Upper lobe of left lung (tissue), 6 donors: ENCODE results near the gene SART1. TPM values are rescaled to one million over a fixed set of nuclear protein-coding genes. Genes with fewer than 3 reads are reported as not detected.
A peak's percentile ranks its signal among the peaks of the same experiment; 100 is the strongest.
"Not testable (repeated sequence)": the region's sequence is repeated elsewhere in the genome, so short reads cannot be mapped to it uniquely, and the experiment has no call there.

ENCODE experiments used
- ATAC-seq, 2 donors: fragments of 200-7000 bp; cut with Tn5 transposase; one replicate each; pipeline ENCODE4 v1.9.1; 2022; ENCODE audit warnings: mild to moderate bottlenecking in 2 of 2, moderate library complexity in 2 of 2; ENCODE audit not compliant: low FRiP score in 2 of 2
- DNase-seq, 2 donors: peaks; one replicate each; pipeline ENCODE4 v3.0.0-alpha.2; 2019 to 2020
- H3K27ac ChIP-seq, 4 donors: fragments of 200-600 bp; sonication (generic); one replicate each; pipeline ENCODE4 v1.5.1; 2016 to 2019
- H3K27me3 ChIP-seq, 4 donors: fragments of 200-600 bp; sonication (generic); one replicate each; pipeline ENCODE4 v1.5.1; 2017 to 2019
- H3K36me3 ChIP-seq, 4 donors: fragments of 200-600 bp; sonication (generic); one replicate each; pipeline ENCODE4 v1.5.1; 2016 to 2019
- H3K4me1 ChIP-seq, 4 donors: fragments of 200-600 bp; sonication (generic); one replicate each; pipeline ENCODE4 v1.5.1; 2018 to 2019
- H3K4me3 ChIP-seq, 4 donors: fragments of 200-600 bp; sonication (generic); one replicate each; pipeline ENCODE4 v1.5.1; 2017 to 2019; ENCODE audit warnings: mild to moderate bottlenecking in 2 of 4, moderate library complexity in 1 of 4
- H3K9me3 ChIP-seq, 4 donors: fragments of 200-600 bp; sonication (generic); one replicate each; pipeline ENCODE4 v1.5.1; 2018 to 2019
- EP300 ChIP-seq, 4 donors: sonication (generic); formaldehyde crosslinking; IDR thresholded peaks; one replicate each; pipeline ENCODE4 v1.5.1; 2017; ENCODE audit warnings: antibody characterized with exemption in 4 of 4, control low read depth in 2 of 4
- POLR2A ChIP-seq, 4 donors: fragments of 450-650 bp; IDR thresholded peaks; one replicate each; pipeline ENCODE4 v1.5.1; 2016 to 2017; ENCODE audit warnings: antibody characterized with exemption in 4 of 4, mild to moderate bottlenecking in 2 of 4
- POLR2AphosphoS5 ChIP-seq, 2 donors: sonication (generic); formaldehyde crosslinking; IDR thresholded peaks; one replicate each; pipeline ENCODE4 v1.5.1; 2017; ENCODE audit warnings: antibody characterized with exemption in 2 of 2
- WGBS, 2 donors: methylation state at CpG; one replicate each; pipeline ENCODE4 v1.1.5; 2017 to 2018; 5-methylcytosine and 5-hydroxymethylcytosine counted together
- total RNA-seq, 6 donors: library from RNA; depleted of rRNA in 4 of 6; stranded (reverse); fragments of >200 nt in 4 of 6; gene quantifications; one replicate each; pipeline versions ENCODE4 v1.1.0 to v1.2.1, GENCODE V29; 2016 to 2021
- TF ChIP-seq, protein P1 (sequence below), 6 experiments: fragments of 450-650 bp in 4 of 6; fragments of 200-600 bp in 2 of 6; sonication (generic) in 2 of 6; IDR thresholded peaks; one replicate each; pipeline ENCODE4 v1.5.1; 2016 to 2019; ENCODE audit warnings: antibody characterized with exemption in 6 of 6
- donor health status: DM: no; HTN: no; CAD: no; lungs with moderate emphysema.
- donor health status: DM: no; HTN: yes; CAD: no; lungs with severe emphysema.

Gene SART1
- total RNA-seq, 6 donors from 2014 or later: 44.4 to 201 (median 71.4) TPM

DNA sequence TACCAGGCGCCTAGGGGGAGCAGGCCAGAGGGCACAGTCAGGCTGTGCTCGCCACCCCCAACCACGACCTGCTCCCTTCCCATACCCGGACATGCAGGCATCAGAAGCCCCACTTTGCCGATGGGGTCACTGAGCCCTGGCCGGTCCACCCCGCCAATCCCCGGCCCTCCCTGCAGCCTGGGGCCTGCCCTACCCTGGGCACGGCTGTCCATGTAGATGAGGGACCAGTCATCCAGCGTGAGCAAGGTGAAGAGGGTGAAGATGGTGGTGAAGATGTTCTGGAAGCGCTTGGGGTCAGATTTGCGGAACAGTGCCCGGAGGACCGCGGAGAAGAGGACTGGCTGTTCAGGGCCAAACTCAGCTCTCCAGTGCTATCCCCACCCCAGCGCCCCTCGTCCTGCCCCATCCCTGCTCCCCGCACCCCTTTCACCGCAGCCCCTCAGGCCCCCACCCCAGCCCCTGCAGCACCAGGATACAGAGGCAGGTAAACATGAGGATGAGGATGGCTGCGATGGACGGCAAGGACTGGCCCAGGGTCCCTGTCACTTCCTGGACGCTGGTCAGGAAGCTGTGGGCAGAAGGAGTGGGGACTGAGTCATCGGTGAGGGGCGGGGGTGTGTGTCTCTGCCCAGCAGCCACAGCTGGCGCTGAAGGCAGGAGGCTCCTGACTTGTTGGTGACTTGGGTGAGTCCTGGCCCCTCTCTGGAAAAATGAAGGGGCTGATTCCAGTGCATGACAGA is 59.3 kb downstream of the SART1 start:
- Histone ChIP-seq H3K4me3 (peak overlapping the region in 2 of 4 donors; percentile 5 to 25), H3K9me3 (no peaks in the 10 kb centered on the region), H3K4me1 (peaks cover 14 to 25% (median 20%) of the 10 kb centered on the region in 4 donors), H3K27ac (peak overlapping the region in 2 of 4 donors; percentile 56 to 58), H3K27me3 (no peaks in the 10 kb centered on the region), H3K36me3 (no peaks in the 10 kb centered on the region)
- peak in 1 of 2 donors; percentile 38 for TF ChIP-seq POLR2AphosphoS5 (IDR thresholded peaks at IDR 0.05)
- TF ChIP-seq, protein P1, sequence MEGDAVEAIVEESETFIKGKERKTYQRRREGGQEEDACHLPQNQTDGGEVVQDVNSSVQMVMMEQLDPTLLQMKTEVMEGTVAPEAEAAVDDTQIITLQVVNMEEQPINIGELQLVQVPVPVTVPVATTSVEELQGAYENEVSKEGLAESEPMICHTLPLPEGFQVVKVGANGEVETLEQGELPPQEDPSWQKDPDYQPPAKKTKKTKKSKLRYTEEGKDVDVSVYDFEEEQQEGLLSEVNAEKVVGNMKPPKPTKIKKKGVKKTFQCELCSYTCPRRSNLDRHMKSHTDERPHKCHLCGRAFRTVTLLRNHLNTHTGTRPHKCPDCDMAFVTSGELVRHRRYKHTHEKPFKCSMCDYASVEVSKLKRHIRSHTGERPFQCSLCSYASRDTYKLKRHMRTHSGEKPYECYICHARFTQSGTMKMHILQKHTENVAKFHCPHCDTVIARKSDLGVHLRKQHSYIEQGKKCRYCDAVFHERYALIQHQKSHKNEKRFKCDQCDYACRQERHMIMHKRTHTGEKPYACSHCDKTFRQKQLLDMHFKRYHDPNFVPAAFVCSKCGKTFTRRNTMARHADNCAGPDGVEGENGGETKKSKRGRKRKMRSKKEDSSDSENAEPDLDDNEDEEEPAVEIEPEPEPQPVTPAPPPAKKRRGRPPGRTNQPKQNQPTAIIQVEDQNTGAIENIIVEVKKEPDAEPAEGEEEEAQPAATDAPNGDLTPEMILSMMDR (IDR thresholded peaks at IDR 0.05): no peak
- peak; percentile 48 to 79 for DNase-seq
- peak; percentile 58 to 67 for ATAC-seq
- 70 to 81% methylated on average over 17 to 24 of the region's 25 CpGs for WGBS, 2 donors

DNA sequence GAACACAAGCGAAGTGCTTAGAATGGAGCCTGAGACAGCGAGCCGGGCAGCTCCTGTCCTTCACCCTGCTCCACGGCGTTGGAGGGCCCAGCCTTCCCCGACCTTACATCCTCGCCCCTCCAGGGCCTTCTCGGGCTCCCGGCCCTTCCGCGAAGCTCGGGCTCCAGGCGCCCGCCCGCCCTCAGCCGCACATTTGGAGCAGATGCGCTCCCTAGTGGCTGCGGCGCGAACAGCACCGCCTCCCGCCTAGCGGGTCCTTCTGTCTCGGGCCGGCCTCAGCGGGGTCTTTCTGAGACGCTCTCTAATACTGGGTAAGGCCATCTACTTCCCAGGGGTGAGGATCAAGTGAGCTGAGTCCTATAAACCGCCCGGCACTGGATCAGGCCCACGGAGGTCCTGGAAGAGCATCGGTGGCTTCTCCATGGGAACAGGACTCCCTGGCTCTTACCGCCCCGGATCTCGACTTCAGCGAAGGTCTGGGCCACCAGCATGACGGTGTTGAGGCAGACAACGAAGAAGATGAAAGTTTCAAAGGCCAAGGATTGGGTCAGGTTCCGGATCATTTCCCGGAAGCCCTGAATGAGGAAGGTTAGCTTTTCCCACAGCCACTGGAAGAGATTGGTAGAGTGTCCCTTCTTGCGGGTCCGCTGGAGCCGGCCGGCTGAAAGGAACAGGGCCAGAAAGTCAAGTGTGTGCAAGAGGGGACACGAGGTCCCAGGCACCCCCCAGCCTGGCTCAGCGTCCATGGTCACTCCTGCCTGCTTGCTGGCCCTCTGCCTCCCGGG is 61.1 kb downstream of the SART1 start:
- peak; percentile 79 to 97 for DNase-seq
- 19 to 27% methylated on average over 33 to 46 of the region's 46 CpGs for WGBS, 2 donors
- Histone ChIP-seq H3K4me3 (peak overlapping the region in 2 of 4 donors; percentile 4 to 28), H3K4me1 (peaks cover 14 to 25% (median 20%) of the 10 kb centered on the region in 4 donors), H3K9me3 (no peaks in the 10 kb centered on the region), H3K27ac (no peak overlapping the region), H3K27me3 (no peaks in the 10 kb centered on the region), H3K36me3 (no peaks in the 10 kb centered on the region)
- peak; percentile 83 to 94 for ATAC-seq
- TF ChIP-seq POLR2A (IDR thresholded peaks at IDR 0.05): no peak
- no peak for TF ChIP-seq POLR2AphosphoS5 (IDR thresholded peaks at IDR 0.05)
- no peak for TF ChIP-seq EP300 (IDR thresholded peaks at IDR 0.05)
- TF ChIP-seq, protein P1 (IDR thresholded peaks at IDR 0.05): peak; percentile 95 to 100 (median 96)

DNA sequence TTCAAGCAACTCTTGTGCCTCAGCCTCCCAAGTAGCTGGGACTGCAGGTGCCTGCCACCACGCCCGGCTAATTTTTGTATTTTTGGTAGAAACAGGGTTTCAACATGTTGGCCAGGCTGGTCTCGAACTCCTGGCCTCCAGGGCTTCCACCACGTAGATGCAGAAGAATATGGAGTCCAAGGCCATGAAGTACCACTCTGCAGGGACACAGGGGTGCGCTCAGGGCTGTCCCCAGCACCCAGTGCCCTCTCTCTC is 61.6 kb downstream of the SART1 start:
- not testable (repeated sequence) for DNase-seq, H3K27ac ChIP-seq, ATAC-seq, H3K27me3 ChIP-seq, H3K36me3 ChIP-seq, H3K4me3 ChIP-seq, H3K9me3 ChIP-seq
- peaks cover 14 to 25% (median 20%) of the 10 kb centered on the region in 4 donors for H3K4me1 ChIP-seq
- WGBS, 2 donors: 80 to 85% methylated on average over 5 of the region's 5 CpGs

DNA sequence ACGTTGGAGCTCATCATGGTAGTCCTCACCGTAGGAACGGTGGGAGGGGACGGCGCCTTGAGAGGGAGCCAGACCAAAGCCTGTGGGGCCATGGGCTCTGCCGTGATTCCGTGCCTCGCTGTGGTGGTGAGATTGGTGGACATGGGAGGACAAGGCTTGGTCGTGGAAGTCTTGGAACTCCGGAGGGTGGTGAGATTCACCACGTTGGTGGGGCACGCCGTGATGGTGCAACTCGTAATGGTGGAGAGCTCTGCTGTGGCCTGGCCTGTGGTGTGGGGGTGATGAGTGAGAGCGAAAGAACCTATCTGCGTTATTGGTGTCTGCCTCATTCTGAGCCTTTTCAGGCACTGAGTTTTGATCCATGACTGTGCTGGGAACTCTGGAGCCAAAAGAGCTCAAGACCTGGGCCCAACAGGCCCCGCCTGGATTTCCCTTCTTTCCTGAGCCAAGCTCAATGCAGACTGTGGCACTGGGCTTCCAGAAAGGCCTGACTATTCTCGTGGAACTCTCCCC is 64.5 kb downstream of the SART1 start, which contains the start of gene CATSPER1:
TSS of gene CATSPER1 (minus strand) at position 463 of the 513 bp plus-strand sequence. CDS start at position 363, 100 bp downstream.
- TF ChIP-seq POLR2AphosphoS5 (IDR thresholded peaks at IDR 0.05) (no peak), EP300 (IDR thresholded peaks at IDR 0.05) (no peak), POLR2A (IDR thresholded peaks at IDR 0.05) (no peak)
- TF ChIP-seq, protein P1 (IDR thresholded peaks at IDR 0.05): no peak
- Histone ChIP-seq H3K27me3 (no peaks in the 10 kb centered on the region), H3K36me3 (no peaks in the 10 kb centered on the region), H3K4me1 (peaks cover 14 to 20% (median 17%) of the 10 kb centered on the region in 4 donors), H3K9me3 (no peaks in the 10 kb centered on the region), H3K27ac (no peak within 1 kb of the TSS), H3K4me3 (no peak within 1 kb of the TSS)
- WGBS, 2 donors: 89 to 90% methylated on average over 17 to 18 of the region's 18 CpGs
- DNase-seq (peak in 1 of 2 donors; percentile 30), ATAC-seq (no peak)

Other genes starting within 250 kb of the SART1 start
- gene KAT5, start 249.5 kb upstream of the SART1 start, total RNA-seq: 100 to 1,000 TPM in 1 of 6 donors, 10 to 100 TPM in 5; 44.0 to 102 (median 88.4) TPM
- 10 to 100 TPM; 35.0 to 81.7 (median 49.1) TPM for gene RNASEH2C, start 240.9 kb upstream of the SART1 start, total RNA-seq
- 10 to 100 TPM; 24.8 to 66.0 (median 46.8) TPM for gene AP5B1, start 180.8 kb upstream of the SART1 start, total RNA-seq
- 1 to 10 TPM in 2 of 6 donors, under 1 TPM in 4; under 0.01 to 2.2 (median 0.77) TPM for gene OVOL1, start 174.7 kb upstream of the SART1 start, total RNA-seq
- gene SNX32, start 127.8 kb upstream of the SART1 start, total RNA-seq: under 1 TPM in 2 of 6 donors, not detected in 4; 0.37 to 0.69 TPM
- 100 to 1,000 TPM; 358 to 813 (median 768) TPM for gene CFL1, start 103.6 kb upstream of the SART1 start, total RNA-seq
- gene MUS81, start 101.3 kb upstream of the SART1 start, total RNA-seq: 100 to 1,000 TPM in 1 of 6 donors, 10 to 100 TPM in 5; 41.5 to 182 (median 53.3) TPM
- 10 to 100 TPM; 28.8 to 79.6 (median 65.3) TPM for gene EFEMP2, start 88.9 kb upstream of the SART1 start, total RNA-seq
- gene CTSW, start 81.9 kb upstream of the SART1 start, total RNA-seq: 10 to 100 TPM in 3 of 6 donors, 1 to 10 TPM in 3; 2.1 to 20.7 (median 11.4) TPM
- gene FIBP, start 73.3 kb upstream of the SART1 start, total RNA-seq: 10 to 100 TPM; 46.8 to 77.7 (median 57.0) TPM
- gene CCDC85B, start 71.1 kb upstream of the SART1 start, total RNA-seq: 10 to 100 TPM; 19.9 to 69.7 (median 37.2) TPM
- gene FOSL1, start 61.3 kb upstream of the SART1 start, total RNA-seq: 10 to 100 TPM in 3 of 6 donors, 1 to 10 TPM in 3; 1.8 to 16.9 (median 8.2) TPM
- gene C11orf68, start 42.7 kb upstream of the SART1 start, total RNA-seq: 10 to 100 TPM; 11.5 to 42.4 (median 24.3) TPM
- gene DRAP1, start 42.3 kb upstream of the SART1 start, total RNA-seq: 100 to 1,000 TPM in 1 of 6 donors, 10 to 100 TPM in 5; 60.3 to 111 (median 80.0) TPM
- gene TSGA10IP, start 16.3 kb upstream of the SART1 start, total RNA-seq: under 1 TPM in 2 of 6 donors, not detected in 4; 0.17 to 0.92 TPM
- gene EIF1AD, start 40.4 kb downstream of the SART1 start, total RNA-seq: 10 to 100 TPM; 22.8 to 37.4 (median 30.1) TPM
- gene BANF1, start 40.8 kb downstream of the SART1 start, total RNA-seq: 100 to 1,000 TPM in 2 of 6 donors, 10 to 100 TPM in 4; 32.5 to 201 (median 53.8) TPM
- 10 to 100 TPM; 12.6 to 68.1 (median 30.5) TPM for gene CST6, start 50.3 kb downstream of the SART1 start, total RNA-seq
- 1 to 10 TPM in 4 of 6 donors, under 1 TPM in 1, not detected in 1; 0.79 to 6.1 (median 3.0) TPM for gene CATSPER1, start 64.7 kb downstream of the SART1 start, total RNA-seq
- gene GAL3ST3, start 87.4 kb downstream of the SART1 start, total RNA-seq: 1 to 10 TPM in 1 of 6 donors, not detected in 5; 2.4 TPM
- 100 to 1,000 TPM; 142 to 193 (median 173) TPM for gene SF3B2, start 90.6 kb downstream of the SART1 start, total RNA-seq
- gene PACS1, start 108.5 kb downstream of the SART1 start, total RNA-seq: 100 to 1,000 TPM in 1 of 6 donors, 10 to 100 TPM in 5; 39.8 to 123 (median 51.1) TPM